SK-N-SH (cell line): Measurements from ENCODE around the gene HOXB2. TPM values are rescaled to one million over a fixed set of nuclear protein-coding genes. Genes with fewer than 3 reads are reported as not detected.
"Not testable (repeated sequence)": the region's sequence is repeated elsewhere in the genome, so short reads cannot be mapped to it uniquely, and the experiment has no call there.

Source experiments
- CTCF ChIA-PET: fragments of 300-600, 350-600 bp; formaldehyde crosslinking; extraction: SDS; loops from one replicate; lab custom pipeline; 2021; lab: Yijun Ruan, JAX
- POLR2A ChIA-PET: fragments of 350-600 bp; sonication (Branson Sonifier 250); formaldehyde crosslinking; extraction: SDS; loops from one replicate; lab custom pipeline; 2020; ENCODE audit warnings: antibody characterized with exemption, inconsistent platforms; lab: Yijun Ruan, JAX
- DNase-seq: peaks from one replicate; pipeline ENCODE4 v3.0.0; 2012
- H2AFZ ChIP-seq: fragments of 200-600 bp; sonication (generic); 2 replicates; pipeline ENCODE4 v1.8.1; 2016; ENCODE audit warnings: antibody characterized with exemption, mild to moderate bottlenecking, low read depth
- H3F3A ChIP-seq: fragments of 200-600 bp; sonication (generic); replicated peaks from 2 replicates; pipeline ENCODE3; 2016; ENCODE audit warnings: antibody characterized with exemption, mild to moderate bottlenecking; ENCODE audit not compliant: insufficient read depth
- H3K27ac ChIP-seq, 2 experiments: fragments of 200-500 bp in 1 of 2; fragments of 200-600 bp in 1 of 2; sonication (Bioruptor generic) in 1 of 2; sonication (generic), shearing (Covaris generic) in 1 of 2; 2 replicates each; pipeline versions ENCODE4 v1.5.1 to v1.6.1; 2014 to 2016; ENCODE audit warnings: low read depth in 2 of 2, inconsistent platforms in 1 of 2, low read length in 1 of 2, mild to moderate bottlenecking in 1 of 2, mixed read lengths in 1 of 2
- H3K27me3 ChIP-seq: fragments of 200-600 bp; sonication (generic), shearing (Covaris generic); 2 replicates; pipeline ENCODE4 v1.6.1; 2016; ENCODE audit warnings: mixed run types; ENCODE audit not compliant: insufficient read depth
- H3K36me3 ChIP-seq, 2 experiments: fragments of 200-500 bp in 1 of 2; fragments of 200-600 bp in 1 of 2; sonication (Bioruptor generic) in 1 of 2; sonication (generic) in 1 of 2; replicated peaks in 1 of 2; 2 replicates each; pipeline versions ENCODE3 to v1.5.1; 2014 to 2016; ENCODE audit warnings: low read length in 1 of 2, mild to moderate bottlenecking in 1 of 2; ENCODE audit not compliant: insufficient read depth in 2 of 2, control insufficient read depth in 1 of 2
- H3K4me1 ChIP-seq, 2 experiments: fragments of 200-500 bp in 1 of 2; fragments of 200-600 bp in 1 of 2; sonication (Bioruptor generic) in 1 of 2; sonication (generic), shearing (Covaris generic) in 1 of 2; 2 replicates each; pipeline versions ENCODE4 v1.5.1 to v1.6.1; 2014 to 2016; ENCODE audit warnings: low read depth in 1 of 2, low read length in 1 of 2, mixed run types in 1 of 2; ENCODE audit not compliant: insufficient read depth in 2 of 2, control insufficient read depth in 1 of 2
- H3K4me2 ChIP-seq: fragments of 200-600 bp; sonication (generic), shearing (Covaris generic); 2 replicates; pipeline ENCODE4 v1.6.1; 2017; ENCODE audit warnings: mixed run types
- H3K4me3 ChIP-seq, 2 experiments: fragments of 200-500 bp in 1 of 2; fragments of 200-600 bp in 1 of 2; sonication (Bioruptor generic) in 1 of 2; sonication (generic), shearing (Covaris generic) in 1 of 2; 2 replicates each; pipeline versions ENCODE4 v1.5.1 to v1.8.1; 2014 to 2016; ENCODE audit warnings: low read depth in 2 of 2, inconsistent platforms in 1 of 2, low read length in 1 of 2, mild to moderate bottlenecking in 1 of 2, mixed read lengths in 1 of 2, moderate library complexity in 1 of 2
- H3K79me2 ChIP-seq: fragments of 200-600 bp; sonication (generic); 2 replicates; pipeline ENCODE4 v1.8.1; 2017; ENCODE audit warnings: mild to moderate bottlenecking; ENCODE audit not compliant: insufficient read depth
- H3K9ac ChIP-seq: fragments of 200-600 bp; sonication (generic); 2 replicates; pipeline ENCODE4 v1.6.1; 2017; ENCODE audit warnings: mixed run types
- H3K9me2 ChIP-seq: fragments of 200-600 bp; sonication (generic); 2 replicates; pipeline ENCODE4 v1.6.1; 2017; ENCODE audit warnings: mixed run types
- H3K9me3 ChIP-seq: fragments of 200-600 bp; sonication (generic); 2 replicates; pipeline ENCODE4 v1.6.1; 2017; ENCODE audit warnings: mixed run types, mild to moderate bottlenecking, moderate library complexity
- H4K20me1 ChIP-seq: fragments of 200-600 bp; sonication (generic); 2 replicates; pipeline ENCODE4 v1.6.1; 2017; ENCODE audit warnings: mild to moderate bottlenecking, mixed run types; ENCODE audit not compliant: insufficient read depth
- ELF1 ChIP-seq: IDR thresholded peaks from 2 replicates; pipeline ENCODE4 v1.4.0; 2012
- EP300 ChIP-seq, 2 experiments: IDR thresholded peaks; 2 replicates each; pipeline versions ENCODE4 v1.4.0 to v1.6.1; 2012; ENCODE audit warnings: borderline replicate concordance in 1 of 2, low read depth in 1 of 2, low read length in 1 of 2
- EZH2phosphoT487 ChIP-seq: fragments of 200-600 bp; sonication (generic); IDR thresholded peaks from 2 replicates; pipeline ENCODE4 v1.6.1; 2017; ENCODE audit warnings: low read depth, mixed run types, mild to moderate bottlenecking, antibody characterized with exemption, moderate library complexity, borderline replicate concordance
- FOSL2 ChIP-seq: IDR thresholded peaks from 2 replicates; pipeline ENCODE4 v1.4.0; 2012; ENCODE audit warnings: low read depth, mild to moderate bottlenecking, moderate library complexity, borderline replicate concordance
- FOXM1 ChIP-seq: IDR thresholded peaks from 2 replicates; pipeline ENCODE4 v1.4.0; 2012; ENCODE audit warnings: low read depth, mild to moderate bottlenecking
- MEF2A ChIP-seq: IDR thresholded peaks from 2 replicates; pipeline ENCODE4 v1.4.0; 2012; ENCODE audit warnings: low read depth, borderline replicate concordance
- NRF1 ChIP-seq: IDR thresholded peaks from 2 replicates; pipeline ENCODE4 v1.6.1; 2012; ENCODE audit warnings: low read depth, mild to moderate bottlenecking, low read length
- RAD21 ChIP-seq: IDR thresholded peaks from 2 replicates; pipeline ENCODE4 v1.6.1; 2012; ENCODE audit warnings: mild to moderate bottlenecking, low read length
- RCOR1 ChIP-seq: fragments of 150-350 bp; IDR thresholded peaks from 2 replicates; pipeline ENCODE4 v1.6.1; 2017; ENCODE audit warnings: antibody characterized with exemption, low read length
- REST ChIP-seq: IDR thresholded peaks from 2 replicates; pipeline ENCODE4 v1.6.1; 2012; ENCODE audit warnings: mild to moderate bottlenecking, low read depth, low read length, moderate library complexity
- RFX5 ChIP-seq: IDR thresholded peaks from 2 replicates; pipeline ENCODE4 v1.6.1; 2012; ENCODE audit warnings: mild to moderate bottlenecking, improper control_type of control experiment, low read length
- RXRA ChIP-seq: IDR thresholded peaks from 2 replicates; pipeline ENCODE4 v1.4.0; 2012; ENCODE audit warnings: low read depth, mild to moderate bottlenecking, borderline replicate concordance
- WGBS: methylation state at CpG from one replicate; pipeline ENCODE4 v1.1.6; 2017; ENCODE audit warnings: low lambda C conversion rate; 5-methylcytosine and 5-hydroxymethylcytosine counted together
- polyA plus RNA-seq, 3 experiments: library from polyadenylated mRNA; depleted of rRNA; stranded (reverse); fragments of >200 nt; gene quantifications; 2 replicates each; pipeline ENCODE4 v1.2.3, GENCODE V29; 2012

Gene HOXB2
- polyA plus RNA-seq, 1 of the 3 experiments (the other 2 are of a cell fraction), result 1.9 TPM

GRCh38 chr17:48510381-48510760 lies 34.5 kb downstream of the HOXB2 start:
- Histone ChIP-seq H2AFZ (no peak overlapping the region), H3K27ac (no peak overlapping the region), H3K9me3 (no peaks in the 10 kb centered on the region), H3K4me1 (no peaks in the 10 kb centered on the region), H3F3A (no peaks in the 10 kb centered on the region), H3K79me2 (no peaks in the 10 kb centered on the region), H3K4me3 (no peak overlapping the region), H3K4me2 (no peak overlapping the region), H4K20me1 (no peaks in the 10 kb centered on the region), H3K27me3 (peaks cover 75% of the 10 kb centered on the region), H3K9me2 (no peaks in the 10 kb centered on the region), H3K9ac (no peak overlapping the region), H3K36me3 (no peaks in the 10 kb centered on the region)
- no peak for TF ChIP-seq FOXM1
- no peak for TF ChIP-seq MEF2A
- no peak for TF ChIP-seq FOSL2
- no peak for TF ChIP-seq ELF1
- TF ChIP-seq RCOR1, result no peak
- TF ChIP-seq RXRA, result no peak
- no peak for TF ChIP-seq REST
- TF ChIP-seq EZH2phosphoT487, result no peak
- TF ChIP-seq RFX5, result no peak
- no peak for TF ChIP-seq EP300 (IDR thresholded peaks at IDR 0.05; ENCODE audit: borderline replicate concordance in 1 of 2, low read depth in 1 of 2, low read length in 1 of 2)
- TF ChIP-seq RAD21, result no peak
- no peak for TF ChIP-seq NRF1
- 37% methylated on average over 2 of the region's 2 CpGs for WGBS
- ChIA-PET POLR2A (no interaction called here), CTCF (no interaction called here)
- no peak for DNase-seq

GRCh38 chr17:48509708-48510107 lies 35.2 kb downstream of the HOXB2 start:
- POLR2A ChIA-PET, H2AFZ ChIP-seq, H3K9ac ChIP-seq, H3K9me3 ChIP-seq, H3K4me3 ChIP-seq, H3K36me3 ChIP-seq, H3K27ac ChIP-seq, DNase-seq, CTCF ChIA-PET, H3F3A ChIP-seq, H3K9me2 ChIP-seq, H3K4me1 ChIP-seq, H3K4me2 ChIP-seq, H4K20me1 ChIP-seq, H3K79me2 ChIP-seq: not testable (repeated sequence)
- H3K27me3 ChIP-seq, result peaks cover 73% of the 10 kb centered on the region
- WGBS, result 29% methylated on average over 7 of the region's 7 CpGs
